H1 (cell line): Measurements from ENCODE around the gene MAPK8. TPM values are rescaled to one million over a fixed set of nuclear protein-coding genes. Genes with fewer than 3 reads are reported as not detected.

Experiments
- CTCF ChIA-PET: fragments of 300-600 bp; sonication (Branson Sonifier 250); formaldehyde crosslinking; loops from one replicate; lab custom pipeline; 2021; ENCODE audit not compliant: partially characterized antibody; lab: Charles Lee
- POLR2A ChIA-PET: fragments of 300-600 bp; sonication (Branson Sonifier 250); formaldehyde crosslinking; loops from one replicate; lab custom pipeline; 2021; ENCODE audit warnings: inconsistent platforms; ENCODE audit not compliant: partially characterized antibody; lab: Charles Lee
- DNase-seq, 2 experiments: peaks; one replicate each; pipeline versions ENCODE4 v3.0.0 to v3.0.0-alpha.2; 2010 to 2022; ENCODE audit warnings: low spot score in 2 of 2, low read depth in 1 of 2, mixed read lengths in 1 of 2
- FAIRE-seq: peaks from 2 replicates; lab custom pipeline; 2011; peaks lifted over from hg19 to GRCh38; lab: Jason Lieb, UNC
- H2AFZ ChIP-seq: 2 replicates; pipeline ENCODE4 v1.8.1; 2012; ENCODE audit warnings: low read length, inconsistent platforms
- H2AK5ac ChIP-seq: 2 replicates; pipeline ENCODE4 v1.6.1; 2013; ENCODE audit warnings: low read depth, low read length
- H2BK120ac ChIP-seq: replicated peaks from 2 replicates; pipeline ENCODE3; 2013; ENCODE audit warnings: low read depth, low read length, inconsistent platforms
- H2BK12ac ChIP-seq: 2 replicates; pipeline ENCODE4 v1.6.1; 2013; ENCODE audit warnings: low read depth, low read length
- H2BK15ac ChIP-seq: 2 replicates; pipeline ENCODE4 v1.6.1; 2013; ENCODE audit warnings: low read length
- H2BK20ac ChIP-seq: 2 replicates; pipeline ENCODE4 v1.6.1; 2013; ENCODE audit warnings: low read length
- H2BK5ac ChIP-seq: 2 replicates; pipeline ENCODE4 v1.6.1; 2013; ENCODE audit warnings: low read depth, low read length
- H3K14ac ChIP-seq: 2 replicates; pipeline ENCODE4 v1.6.1; 2013; ENCODE audit warnings: inconsistent platforms; ENCODE audit not compliant: insufficient read length
- H3K18ac ChIP-seq: 2 replicates; pipeline ENCODE4 v1.6.1; 2013; ENCODE audit warnings: low read length; ENCODE audit errors: extremely low read depth
- H3K23ac ChIP-seq: 2 replicates; pipeline ENCODE4 v1.6.1; 2013; ENCODE audit warnings: inconsistent platforms; ENCODE audit not compliant: insufficient read length
- H3K23me2 ChIP-seq: 2 replicates; pipeline ENCODE4 v1.6.1; 2013; ENCODE audit warnings: low read depth, low read length
- H3K27ac ChIP-seq: 2 replicates; pipeline ENCODE4 v1.6.1; 2011; ENCODE audit warnings: low read depth, low read length, inconsistent platforms
- H3K27me3 ChIP-seq, 4 experiments: replicated peaks in 1 of 4; 1 replicate in 1 of 4; 2 replicates in 3 of 4; pipeline versions ENCODE4 v1.6.1 to v1.8.1; 2011 to 2013; ENCODE audit warnings: low read length in 3 of 4, mild to moderate bottlenecking in 3 of 4, inconsistent platforms in 2 of 4, mixed read lengths in 2 of 4, moderate library complexity in 1 of 4; ENCODE audit not compliant: control insufficient read depth in 3 of 4, insufficient read depth in 3 of 4; ENCODE audit errors: extremely low read depth in 1 of 4
- H3K36me3 ChIP-seq, 4 experiments: 2 replicates each; pipeline versions ENCODE4 v1.6.1 to v1.8.1; 2011 to 2013; ENCODE audit warnings: mild to moderate bottlenecking in 4 of 4, low read length in 3 of 4, moderate library complexity in 2 of 4, control low read depth in 1 of 4, inconsistent platforms in 1 of 4; ENCODE audit not compliant: insufficient read depth in 4 of 4, control insufficient read depth in 2 of 4
- H3K4ac ChIP-seq: replicated peaks from 2 replicates; pipeline ENCODE3; 2013; ENCODE audit warnings: low read length, low read depth, mixed read lengths, inconsistent platforms; ENCODE audit not compliant: insufficient read length
- H3K4me1 ChIP-seq, 4 experiments: replicated peaks in 1 of 4; 1 replicate in 1 of 4; 2 replicates in 3 of 4; pipeline versions ENCODE4 v1.6.1 to v1.8.1; 2011 to 2013; ENCODE audit warnings: low read length in 3 of 4, inconsistent platforms in 2 of 4, mixed read lengths in 1 of 4; ENCODE audit not compliant: insufficient read depth in 4 of 4, control insufficient read depth in 3 of 4
- H3K4me2 ChIP-seq, 2 experiments: 2 replicates each; pipeline versions ENCODE4 v1.6.1 to v1.8.1; 2011 to 2013; ENCODE audit warnings: low read depth in 2 of 2, low read length in 2 of 2, control low read depth in 1 of 2, inconsistent platforms in 1 of 2, mild to moderate bottlenecking in 1 of 2; ENCODE audit not compliant: insufficient read depth in 1 of 2
- H3K4me3 ChIP-seq, 4 experiments: fragments of 200-600, 300-600 bp in 1 of 4; sonication (generic), shearing (Covaris generic), sonication (Bioruptor Twin) in 1 of 4; 2 replicates each; pipeline versions ENCODE4 v1.5.1 to v1.8.1; 2011 to 2016; ENCODE audit warnings: low read length in 4 of 4, low read depth in 3 of 4, control low read depth in 2 of 4, inconsistent platforms in 2 of 4, mild to moderate bottlenecking in 2 of 4, mixed read lengths in 1 of 4, moderate library complexity in 1 of 4; ENCODE audit not compliant: insufficient read depth in 2 of 4; ENCODE audit errors: extremely low read depth in 1 of 4
- H3K56ac ChIP-seq: replicated peaks from 2 replicates; pipeline ENCODE3; 2013; ENCODE audit warnings: low read depth, mild to moderate bottlenecking, mixed read lengths, low read length, inconsistent platforms; ENCODE audit not compliant: insufficient read length
- H3K79me1 ChIP-seq: 2 replicates; pipeline ENCODE4 v1.6.1; 2013; ENCODE audit warnings: low read depth, low read length, control low read depth
- H3K79me2 ChIP-seq, 2 experiments: 2 replicates each; pipeline versions ENCODE4 v1.6.1 to v1.8.1; 2012 to 2013; ENCODE audit warnings: low read length in 2 of 2, mild to moderate bottlenecking in 2 of 2, inconsistent platforms in 1 of 2; ENCODE audit not compliant: insufficient read depth in 2 of 2, control insufficient read depth in 1 of 2
- H3K9ac ChIP-seq, 4 experiments: replicated peaks in 1 of 4; 1 replicate in 1 of 4; 2 replicates in 3 of 4; pipeline versions ENCODE4 v1.6.1 to v1.8.1; 2011 to 2013; ENCODE audit warnings: low read depth in 3 of 4, low read length in 3 of 4, control low read depth in 2 of 4, mild to moderate bottlenecking in 2 of 4, moderate library complexity in 2 of 4, inconsistent platforms in 1 of 4; ENCODE audit errors: extremely low read depth in 1 of 4
- H3K9me3 ChIP-seq, 2 experiments: 2 replicates each; pipeline versions ENCODE4 v1.6.1 to v1.8.1; 2012 to 2013; ENCODE audit warnings: mild to moderate bottlenecking in 2 of 2, moderate library complexity in 2 of 2, control low read depth in 1 of 2, inconsistent platforms in 1 of 2, low read depth in 1 of 2, low read length in 1 of 2, mixed read lengths in 1 of 2; ENCODE audit not compliant: insufficient read depth in 2 of 2
- H4K20me1 ChIP-seq, 2 experiments: replicated peaks in 1 of 2; 2 replicates each; pipeline versions ENCODE3 to v1.8.1; 2011 to 2013; ENCODE audit warnings: inconsistent platforms in 2 of 2, low read length in 2 of 2, mild to moderate bottlenecking in 1 of 2; ENCODE audit not compliant: insufficient read depth in 2 of 2, control insufficient read depth in 1 of 2
- H4K5ac ChIP-seq: 2 replicates; pipeline ENCODE4 v1.6.1; 2013; ENCODE audit warnings: low read length, low read depth, mixed read lengths, inconsistent platforms; ENCODE audit not compliant: insufficient read length
- H4K8ac ChIP-seq: 2 replicates; pipeline ENCODE4 v1.8.0; 2013; ENCODE audit warnings: mild to moderate bottlenecking, moderate library complexity, low read length, inconsistent platforms; ENCODE audit not compliant: insufficient read depth; ENCODE audit errors: extremely low read depth
- H4K91ac ChIP-seq: replicated peaks from 2 replicates; pipeline ENCODE3; 2013; ENCODE audit warnings: low read length, mixed read lengths, inconsistent platforms; ENCODE audit not compliant: insufficient read length
- BRCA1 ChIP-seq: IDR thresholded peaks from 2 replicates; pipeline ENCODE4 v1.6.1; 2012; ENCODE audit warnings: low read depth, low read length, improper control_type of control experiment
- CBX8 ChIP-seq: fragments of 300-800, 300-1000 bp; sonication (generic); IDR thresholded peaks from 2 replicates; pipeline ENCODE4 v1.7.1; 2016; ENCODE audit warnings: low read depth, low read length, borderline replicate concordance
- CREB1 ChIP-seq: IDR thresholded peaks from 2 replicates; pipeline ENCODE4 v1.6.1; 2012; ENCODE audit warnings: inconsistent platforms
- EGR1 ChIP-seq: IDR thresholded peaks from 2 replicates; pipeline ENCODE4 v1.6.1; 2011; ENCODE audit warnings: low read depth, low read length, borderline replicate concordance
- GTF2F1 ChIP-seq: IDR thresholded peaks from 2 replicates; pipeline ENCODE4 v1.6.1; 2012; ENCODE audit warnings: low read depth, low read length, improper control_type of control experiment, borderline replicate concordance
- NANOG ChIP-seq: IDR thresholded peaks from 2 replicates; pipeline ENCODE4 v1.6.1; 2011; ENCODE audit warnings: low read length, low read depth, mild to moderate bottlenecking, inconsistent platforms; ENCODE audit not compliant: insufficient read depth, poor library complexity, severe bottlenecking
- NRF1 ChIP-seq: IDR thresholded peaks from 2 replicates; pipeline ENCODE4 v1.6.1; 2011; ENCODE audit warnings: mild to moderate bottlenecking, low read depth, low read length, improper control_type of control experiment
- POU5F1 ChIP-seq: IDR thresholded peaks from 2 replicates; pipeline ENCODE4 v1.6.1; 2011; ENCODE audit warnings: low read depth, mild to moderate bottlenecking, low read length, moderate library complexity
- SIN3A ChIP-seq, 2 experiments: IDR thresholded peaks in 1 of 2; conservative IDR thresholded peaks in 1 of 2; 2 replicates each; pipeline ENCODE4 v1.6.1; 2011 to 2012; ENCODE audit warnings: low read length in 2 of 2, improper control_type of control experiment in 1 of 2, low read depth in 1 of 2, mild to moderate bottlenecking in 1 of 2
- SIX5 ChIP-seq: IDR thresholded peaks from 2 replicates; pipeline ENCODE4 v1.6.1; 2011; ENCODE audit warnings: mild to moderate bottlenecking, low read depth, low read length
- SP2 ChIP-seq: IDR thresholded peaks from 2 replicates; pipeline ENCODE4 v1.6.1; 2012; ENCODE audit warnings: mild to moderate bottlenecking, low read length, inconsistent platforms
- TBP ChIP-seq: IDR thresholded peaks from 2 replicates; pipeline ENCODE4 v1.6.1; 2011; ENCODE audit warnings: low read depth, low read length, improper control_type of control experiment
- TEAD4 ChIP-seq: IDR thresholded peaks from 2 replicates; pipeline ENCODE4 v1.6.1; 2012; ENCODE audit warnings: low read depth, low read length, inconsistent platforms, mixed read lengths
- polyA plus RNA-seq, 7 experiments: library from polyadenylated mRNA; depleted of rRNA in 3 of 7; stranded (reverse) in 5 of 7; unstranded in 2 of 7; fragments of >200 nt in 5 of 7; fragments of 200-250 nt in 2 of 7; gene quantifications; 1 replicate in 5 of 7; 2 replicates in 1 of 7; 4 replicates in 1 of 7; pipeline versions ENCODE4 v1.2.1 to v1.2.3, GENCODE V29; 2011 to 2013; ENCODE audit warnings: missing spikeins in 2 of 7, mixed read lengths in 2 of 7
- total RNA-seq: library from RNA; stranded (reverse); fragmentation: NEBNext Ultra II Directional; extraction: Animal tissue kit (Norgen Biotek cat#: 25700); gene quantifications from 2 replicates; pipeline ENCODE4 v1.2.1, GENCODE V29; 2021
- TF ChIP-seq, protein P1 (sequence below): IDR thresholded peaks from 2 replicates; pipeline ENCODE4 v1.6.1; 2011; ENCODE audit warnings: low read length, improper control_type of control experiment

The MAPK8 gene
- total and polyA plus RNA-seq, 2 of the 8 experiments (the other 6 are each of a cell fraction or from before 2014, with no cell fraction given): 23.3 to 71.3 TPM

- H4K20me1 ChIP-seq: peaks cover 0 to 6% of the 10 kb centered on the region in 2 experiments
These were observed 34.3 kb downstream of the MAPK8 start for GRCh38 chr10:48340734-48341133.

More at GRCh38 chr10:48340734-48341133, 34.3 kb downstream of the MAPK8 start:
- H3K27ac ChIP-seq: no peak overlapping the region
- H3K4ac ChIP-seq: no peak overlapping the region
- H3K9me3 ChIP-seq: no peaks in the 10 kb centered on the region
- FAIRE-seq: no peak
- CTCF ChIA-PET: interaction anchor here (1.1 to 1.2 kb wide), 2 partner anchors 23 to 59 kb away, joined by 3 read pairs; no protein-coding TSS in a partner anchor
- no peaks in the 10 kb centered on the region for H3K23me2 ChIP-seq
- no peak overlapping the region for H2BK15ac ChIP-seq
- H3K4me2 ChIP-seq: no peak overlapping the region
- peaks cover 0 to 47% of the 10 kb centered on the region in 2 experiments; a peak in 2 of 4 replicates for H3K79me2 ChIP-seq
- H4K5ac ChIP-seq: no peak overlapping the region
- H3K36me3 ChIP-seq: no peaks in the 10 kb centered on the region
- DNase-seq: no peak
- H2BK20ac ChIP-seq: no peak overlapping the region
- no peak overlapping the region for H3K23ac ChIP-seq
- H3K9ac ChIP-seq: no peak overlapping the region
- no peak overlapping the region for H3K56ac ChIP-seq
- H3K79me1 ChIP-seq: peaks cover 5% of the 10 kb centered on the region; the same call in 1 of the 2 replicates
- no peak for TF ChIP-seq SIN3A (conservative IDR thresholded peaks at IDR 0.05 in 1 of 2, IDR thresholded peaks at IDR 0.05 in 1 of 2; ENCODE audit: low read depth in 1 of 2, low read length in 2 of 2)
- no peak for TF ChIP-seq NRF1
- no peak for TF ChIP-seq SP2
- TF ChIP-seq SIX5: no peak
- TF ChIP-seq EGR1: no peak
- no peak for TF ChIP-seq CREB1
- TF ChIP-seq TEAD4: no peak
- TF ChIP-seq POU5F1: no peak
- TF ChIP-seq BRCA1: no peak
- no peak for TF ChIP-seq NANOG
- TF ChIP-seq TBP: no peak
- TF ChIP-seq, protein P1, sequence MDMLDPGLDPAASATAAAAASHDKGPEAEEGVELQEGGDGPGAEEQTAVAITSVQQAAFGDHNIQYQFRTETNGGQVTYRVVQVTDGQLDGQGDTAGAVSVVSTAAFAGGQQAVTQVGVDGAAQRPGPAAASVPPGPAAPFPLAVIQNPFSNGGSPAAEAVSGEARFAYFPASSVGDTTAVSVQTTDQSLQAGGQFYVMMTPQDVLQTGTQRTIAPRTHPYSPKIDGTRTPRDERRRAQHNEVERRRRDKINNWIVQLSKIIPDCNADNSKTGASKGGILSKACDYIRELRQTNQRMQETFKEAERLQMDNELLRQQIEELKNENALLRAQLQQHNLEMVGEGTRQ: no peak
- TF ChIP-seq GTF2F1: no peak
- no peak for TF ChIP-seq CBX8
- H4K91ac ChIP-seq: no peak overlapping the region
- no peaks in the 10 kb centered on the region for H3K27me3 ChIP-seq
- H2BK5ac ChIP-seq: no peak overlapping the region
- no peak overlapping the region for H2BK120ac ChIP-seq
- no peak overlapping the region for H3K14ac ChIP-seq
- POLR2A ChIA-PET: no interaction called here
- H2BK12ac ChIP-seq: no peak overlapping the region
- no peak overlapping the region for H3K4me3 ChIP-seq
- no peak overlapping the region for H2AK5ac ChIP-seq
- H4K8ac ChIP-seq: no peak overlapping the region
- no peak overlapping the region for H2AFZ ChIP-seq
- H3K18ac ChIP-seq: no peak overlapping the region
- H3K4me1 ChIP-seq: peaks cover 0 to 3% (median 0%) of the 10 kb centered on the region in 4 experiments; a peak in 1 of 7 replicates
